Common myeloid progenitor, CD34-positive (primary cell): ENCODE measurements around the gene RNASE7.
A peak's percentile ranks its signal among the peaks of the same experiment; 100 is the strongest.

Source experiments
- CTCF ChIA-PET: fragments of 350-600 bp; sonication (Branson Sonifier 250); formaldehyde crosslinking; loops from one replicate; lab custom pipeline; 2021; ENCODE audit warnings: antibody characterized with exemption; lab: Charles Lee
- POLR2A ChIA-PET: fragments of 350-600 bp; sonication (Branson Sonifier 250); formaldehyde crosslinking; loops from one replicate; lab custom pipeline; 2021; ENCODE audit warnings: antibody characterized with exemption; lab: Charles Lee
- DNase-seq, 3 donors: peaks; one replicate each; pipeline versions ENCODE4 v3.0.0 to v3.0.0-alpha.2; 2013
- H3K27ac ChIP-seq, 2 experiments: 1 replicate in 1 of 2; 2 replicates in 1 of 2; pipeline ENCODE4 v1.7.0; 2013; ENCODE audit warnings: inconsistent platforms in 2 of 2, low read length in 2 of 2, mild to moderate bottlenecking in 2 of 2, low read depth in 1 of 2, moderate library complexity in 1 of 2; ENCODE audit not compliant: severe bottlenecking in 2 of 2, insufficient read depth in 1 of 2, poor library complexity in 1 of 2
- H3K27me3 ChIP-seq, 5 experiments: replicated peaks in 2 of 5; 1 replicate in 3 of 5; 2 replicates in 2 of 5; pipeline versions ENCODE4 v1.6.1 to v1.7.0; 2013; ENCODE audit warnings: low read length in 4 of 5, mild to moderate bottlenecking in 2 of 5, moderate library complexity in 2 of 5, inconsistent platforms in 1 of 5; ENCODE audit not compliant: insufficient read depth in 5 of 5, control insufficient read depth in 4 of 5
- H3K36me3 ChIP-seq, 4 experiments: 1 replicate in 2 of 4; 2 replicates in 2 of 4; pipeline versions ENCODE4 v1.6.1 to v1.7.0; 2013; ENCODE audit warnings: low read length in 3 of 4, control low read depth in 1 of 4, mild to moderate bottlenecking in 1 of 4; ENCODE audit not compliant: control insufficient read depth in 4 of 4, insufficient read depth in 4 of 4
- H3K4me1 ChIP-seq, 4 experiments: 1 replicate in 3 of 4; 2 replicates in 1 of 4; pipeline versions ENCODE4 v1.6.1 to v1.7.1; 2013; ENCODE audit warnings: low read length in 3 of 4, mild to moderate bottlenecking in 3 of 4, control low read depth in 1 of 4, inconsistent platforms in 1 of 4, moderate library complexity in 1 of 4; ENCODE audit not compliant: control insufficient read depth in 4 of 4, insufficient read depth in 4 of 4; ENCODE audit errors: control extremely low read depth in 1 of 4
- H3K4me3 ChIP-seq, 7 experiments: 1 replicate in 4 of 7; 2 replicates in 3 of 7; pipeline versions ENCODE4 v1.5.1 to v1.7.0; 2013; ENCODE audit warnings: mild to moderate bottlenecking in 7 of 7, low read length in 6 of 7, moderate library complexity in 6 of 7, inconsistent platforms in 2 of 7, low read depth in 2 of 7, control low read depth in 1 of 7; ENCODE audit not compliant: insufficient read depth in 4 of 7, control insufficient read depth in 1 of 7; ENCODE audit errors: extremely low read depth in 1 of 7
- H3K9me3 ChIP-seq, 5 experiments: 1 replicate in 4 of 5; 2 replicates in 1 of 5; pipeline versions ENCODE4 v1.6.1 to v1.7.1; 2013; ENCODE audit warnings: low read length in 4 of 5, mild to moderate bottlenecking in 2 of 5, inconsistent platforms in 1 of 5, low read depth in 1 of 5, moderate library complexity in 1 of 5; ENCODE audit not compliant: control insufficient read depth in 4 of 5, insufficient read depth in 2 of 5; ENCODE audit errors: control extremely low read depth in 1 of 5
- WGBS: methylation state at CpG from one replicate; pipeline ENCODE4 v1.1.5; 2013; ENCODE audit not compliant: insufficient coverage; 5-methylcytosine and 5-hydroxymethylcytosine counted together

Gene RNASE7

DNA sequence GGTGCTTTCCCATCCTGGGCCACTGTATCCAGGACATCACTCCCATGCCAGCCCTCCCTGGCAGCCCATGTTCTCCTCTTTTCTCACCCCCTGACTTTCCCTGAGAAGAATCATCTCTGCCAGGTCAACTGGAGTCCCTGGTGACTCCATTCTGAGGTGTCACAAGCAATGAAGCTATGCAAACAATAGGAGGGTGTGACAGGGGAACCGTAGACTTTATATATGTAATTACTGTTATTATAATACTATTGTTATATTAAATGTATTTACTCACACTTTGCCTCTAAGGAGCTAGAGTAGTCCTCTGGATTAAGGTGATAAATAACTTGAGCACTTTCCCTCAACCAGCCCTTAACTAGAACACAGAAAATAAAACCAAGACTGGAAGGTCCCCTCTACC, 47.1 kb downstream of the RNASE7 start:
- H3K27ac ChIP-seq: peak overlapping the region in 1 of 2 experiments; percentile 18
- POLR2A ChIA-PET: interaction anchor here (2.1 kb wide), 1 partner anchor 15 kb away, joined by 5 read pairs; no protein-coding TSS in a partner anchor
- no peaks in the 10 kb centered on the region for H3K27me3 ChIP-seq
- H3K4me1 ChIP-seq: peaks cover 0 to 18% (median 13%) of the 10 kb centered on the region in 4 experiments
- peaks cover 4 to 60% (median 29%) of the 10 kb centered on the region in 4 experiments for H3K36me3 ChIP-seq
- CTCF ChIA-PET: interaction anchor here (0.8 to 9.9 kb wide), 13 partner anchors 11 to 410 kb away, joined by 3 to 124 read pairs (median 7); partner anchors contain the start of genes ARHGEF40 and TMEM253
- WGBS: no CpG with 5 or more reads among the region's 1 CpG
- no peak overlapping the region for H3K4me3 ChIP-seq
- no peaks in the 10 kb centered on the region for H3K9me3 ChIP-seq
- no peak for DNase-seq

DNA sequence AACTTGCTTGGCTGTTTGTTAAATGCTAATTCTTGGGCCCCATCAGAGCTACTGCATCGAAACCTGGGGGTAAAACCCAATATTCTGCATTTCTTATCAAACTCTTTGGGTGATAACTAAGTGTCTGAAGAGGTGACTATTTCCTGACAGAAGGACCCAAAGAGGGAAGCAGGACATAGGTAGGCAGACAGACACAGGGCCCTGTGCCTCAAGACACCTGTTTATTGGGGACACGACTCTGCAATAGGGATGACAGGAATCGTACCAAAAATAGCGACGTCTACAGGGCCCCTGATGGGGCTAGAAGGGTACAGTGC, 47.7 kb downstream of the RNASE7 start:
- H3K4me1 ChIP-seq: peaks cover 0 to 18% (median 13%) of the 10 kb centered on the region in 4 experiments
- no peak overlapping the region for H3K27ac ChIP-seq
- no peak for DNase-seq
- WGBS: 95% methylated on average over 5 of the region's 5 CpGs
- H3K4me3 ChIP-seq: no peak overlapping the region
- no peaks in the 10 kb centered on the region for H3K27me3 ChIP-seq
- ChIA-PET POLR2A (interaction anchor here (2.1 kb wide), 1 partner anchor 15 kb away, joined by 5 read pairs; no protein-coding TSS in a partner anchor), CTCF (interaction anchor here (0.8 to 9.9 kb wide), 13 partner anchors 12 to 74 kb away, joined by 3 to 124 read pairs (median 7); partner anchors contain the start of genes ARHGEF40 and TMEM253)
- H3K36me3 ChIP-seq: peaks cover under 1 to 54% (median 26%) of the 10 kb centered on the region in 4 experiments
- no peaks in the 10 kb centered on the region for H3K9me3 ChIP-seq

- POLR2A ChIA-PET: interaction anchor here (2.1 kb wide), 1 partner anchor 14 kb away, joined by 5 read pairs; no protein-coding TSS in a partner anchor
Observed at GRCh38 chr14:21090194-21090939, 48.2 kb downstream of the RNASE7 start.

GRCh38 chr14:21090940-21091663, 48.9 kb downstream of the RNASE7 start:
- Histone ChIP-seq H3K27ac (no peak overlapping the region), H3K4me3 (no peak overlapping the region), H3K4me1 (peaks cover 0 to 18% (median 13%) of the 10 kb centered on the region in 4 experiments), H3K27me3 (no peaks in the 10 kb centered on the region), H3K36me3 (peaks cover 0 to 45% (median 18%) of the 10 kb centered on the region in 4 experiments), H3K9me3 (no peaks in the 10 kb centered on the region)
- POLR2A ChIA-PET: no interaction called here
- no peak for DNase-seq
- 98% methylated on average over 39 of the region's 45 CpGs for WGBS
- CTCF ChIA-PET: interaction anchor here (1.2 to 9.9 kb wide), 20 partner anchors 10 to 83 kb away, joined by 3 to 204 read pairs (median 15); partner anchors contain the start of genes ARHGEF40 and TMEM253

More at GRCh38 chr14:21090194-21090939, 48.2 kb downstream of the RNASE7 start:
- no peak overlapping the region for H3K27ac ChIP-seq
- WGBS: 96% methylated on average over 35 of the region's 45 CpGs
- H3K4me3 ChIP-seq: no peak overlapping the region
- H3K4me1 ChIP-seq: peaks cover 0 to 18% (median 13%) of the 10 kb centered on the region in 4 experiments
- no peaks in the 10 kb centered on the region for H3K27me3 ChIP-seq
- peak in 2 of 3 donors; percentile 64 to 70 for DNase-seq
- no peaks in the 10 kb centered on the region for H3K9me3 ChIP-seq
- peaks cover 0 to 50% (median 22%) of the 10 kb centered on the region in 4 experiments for H3K36me3 ChIP-seq
- CTCF ChIA-PET: interaction anchor here (0.8 to 9.9 kb wide), 12 partner anchors 12 to 74 kb away, joined by 3 to 124 read pairs (median 10); partner anchors contain the start of genes ARHGEF40 and TMEM253

DNA sequence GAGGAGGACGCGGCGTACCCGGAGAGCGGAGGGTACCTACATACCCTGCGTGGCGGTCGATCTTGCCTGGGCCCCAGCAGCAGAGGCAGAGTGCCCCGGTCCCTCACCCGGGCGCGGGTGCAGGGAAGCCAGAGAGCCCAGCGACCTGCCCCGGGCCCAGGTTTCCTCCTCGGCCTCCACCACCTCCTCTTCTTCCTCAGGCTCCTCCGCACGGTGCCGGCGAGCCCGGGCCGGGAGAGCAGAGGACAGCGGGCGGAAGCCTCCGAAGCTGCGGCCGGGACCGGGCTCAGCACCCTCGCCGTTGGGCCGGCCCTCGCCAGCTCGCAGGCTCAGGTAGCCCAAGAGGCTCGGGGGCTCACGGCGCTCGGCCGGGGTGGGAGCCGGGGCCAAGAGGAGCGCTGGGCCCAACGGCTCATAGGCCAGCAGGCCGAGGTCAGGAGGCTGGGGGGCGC, 49.7 kb downstream of the RNASE7 start:
- H3K27me3 ChIP-seq: no peaks in the 10 kb centered on the region
- 97% methylated on average over 32 of the region's 42 CpGs for WGBS
- no peak for DNase-seq
- H3K4me1 ChIP-seq: peaks cover 0 to 23% (median 12%) of the 10 kb centered on the region in 4 experiments
- no peak overlapping the region for H3K27ac ChIP-seq
- no peak overlapping the region for H3K4me3 ChIP-seq
- ChIA-PET POLR2A (interaction anchor here (0.8 kb wide), 1 partner anchor 21 kb away, joined by 5 read pairs; no protein-coding TSS in a partner anchor), CTCF (interaction anchor here (0.7 to 7.4 kb wide), 20 partner anchors 7 to 84 kb away, joined by 3 to 204 read pairs (median 10); partner anchors contain the start of genes ARHGEF40, RNASE7, RNASE8 and TMEM253)
- no peaks in the 10 kb centered on the region for H3K9me3 ChIP-seq
- peaks cover 0 to 45% (median 18%) of the 10 kb centered on the region in 4 experiments for H3K36me3 ChIP-seq

DNA sequence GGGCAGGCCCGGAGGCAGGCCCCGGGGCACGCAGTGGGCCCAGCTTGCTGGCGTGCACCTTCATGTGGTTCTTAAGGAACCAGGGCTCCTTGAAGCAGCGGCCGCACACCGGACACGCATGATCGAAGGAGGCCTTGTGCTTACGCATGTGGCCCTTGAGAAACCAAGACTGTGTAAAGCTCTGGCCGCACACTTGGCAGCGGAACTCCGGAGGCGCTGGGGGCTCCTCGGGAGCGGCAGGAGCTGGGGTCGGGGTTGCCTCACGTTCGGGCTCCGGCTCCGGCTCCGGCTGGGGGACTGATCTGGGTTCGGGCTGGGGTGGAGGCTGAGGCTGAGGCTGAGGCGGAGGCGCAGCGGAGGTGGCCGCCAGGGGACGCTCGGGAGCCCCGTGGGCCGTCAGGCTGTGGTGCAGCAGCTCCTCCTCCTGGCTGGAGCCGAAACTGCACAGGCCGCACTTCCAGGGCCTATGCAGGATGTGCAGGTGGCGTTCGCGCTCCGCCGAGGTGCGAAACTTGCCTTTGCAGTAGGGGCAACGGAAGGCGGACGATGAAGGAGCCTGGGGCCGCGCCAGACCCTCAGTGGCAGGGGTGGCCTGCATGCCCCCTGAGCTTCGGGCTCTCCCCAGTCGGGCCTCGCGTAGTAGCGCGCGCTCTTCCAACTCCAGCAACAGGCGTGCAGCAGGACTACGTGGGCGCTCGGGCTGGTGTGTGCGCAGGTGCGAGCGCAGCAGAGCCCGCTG, 50.3 kb downstream of the RNASE7 start:
- H3K27ac ChIP-seq: no peak overlapping the region
- no peak overlapping the region for H3K4me3 ChIP-seq
- H3K36me3 ChIP-seq: peaks cover 0 to 45% (median 17%) of the 10 kb centered on the region in 4 experiments
- 51% methylated on average over 59 of the region's 59 CpGs for WGBS
- H3K4me1 ChIP-seq: peaks cover 0 to 24% (median 10%) of the 10 kb centered on the region in 4 experiments
- H3K27me3 ChIP-seq: no peaks in the 10 kb centered on the region
- no peaks in the 10 kb centered on the region for H3K9me3 ChIP-seq
- CTCF ChIA-PET: interaction anchor here (0.7 to 7.4 kb wide), 21 partner anchors 8 to 84 kb away, joined by 3 to 204 read pairs (median 9); partner anchors contain the start of genes ARHGEF40, RNASE7, RNASE8 and TMEM253
- POLR2A ChIA-PET: interaction anchor here (0.8 kb wide), 1 partner anchor 21 kb away, joined by 5 read pairs; no protein-coding TSS in a partner anchor
- peak; percentile 82 to 91 (median 85) for DNase-seq
